IMR-90 (cell line): ENCODE measurements around the gene ARL6IP6. TPM values are rescaled to one million over a fixed set of nuclear protein-coding genes. Genes with fewer than 3 reads are reported as not detected.

ENCODE experiments used
- ATAC-seq: fragments of 200-7000 bp; cut with Tn5 transposase; 2 replicates; pipeline ENCODE4 v1.9.1; 2020; ENCODE audit warnings: low read depth, mild to moderate bottlenecking, moderate library complexity
- BruUV-seq: library from RNA; stranded (reverse); fragments of 400-500 nt; replicated peaks from 2 replicates; lab custom pipeline; 2021; lab: Mats Ljungman, UMichigan
- CTCF ChIA-PET: fragments of 300-600 bp; formaldehyde crosslinking; extraction: SDS; loops from one replicate; lab custom pipeline; 2021; ENCODE audit warnings: antibody characterized with exemption; lab: Yijun Ruan, JAX
- POLR2A ChIA-PET: fragments of 300-600 bp; sonication (Branson Sonifier 250); formaldehyde crosslinking; loops from one replicate; lab custom pipeline; 2022; ENCODE audit warnings: antibody characterized with exemption; ENCODE audit not compliant: unreplicated experiment; lab: Charles Lee
- DNase-seq: peaks from one replicate; pipeline ENCODE4 v3.0.0; 2013
- H2AFZ ChIP-seq: replicated peaks from 2 replicates; pipeline ENCODE3; 2013; ENCODE audit warnings: low read length, mild to moderate bottlenecking; ENCODE audit not compliant: poor library complexity
- H2AK5ac ChIP-seq: 2 replicates; pipeline ENCODE4 v1.6.1; 2013; ENCODE audit warnings: low read depth, low read length, inconsistent platforms
- H2AK9ac ChIP-seq: replicated peaks from 2 replicates; pipeline ENCODE3; 2013; ENCODE audit warnings: mild to moderate bottlenecking, low read depth, low read length, moderate library complexity; ENCODE audit not compliant: poor library complexity
- H2BK120ac ChIP-seq: 2 replicates; pipeline ENCODE4 v1.6.1; 2013; ENCODE audit warnings: low read depth, low read length, inconsistent platforms
- H2BK15ac ChIP-seq: 3 replicates; pipeline ENCODE4 v1.6.1; 2013; ENCODE audit warnings: low read depth, low read length, inconsistent platforms
- H2BK20ac ChIP-seq: 2 replicates; pipeline ENCODE4 v1.6.1; 2013; ENCODE audit warnings: low read depth, mild to moderate bottlenecking, inconsistent platforms, low read length, moderate library complexity
- H2BK5ac ChIP-seq: 2 replicates; pipeline ENCODE4 v1.6.1; 2013; ENCODE audit warnings: mild to moderate bottlenecking, low read depth, low read length, inconsistent platforms; ENCODE audit not compliant: poor library complexity, severe bottlenecking
- H3K14ac ChIP-seq: replicated peaks from 2 replicates; pipeline ENCODE4 v1.6.1; 2013; ENCODE audit warnings: low read depth, low read length, inconsistent platforms
- H3K18ac ChIP-seq: 2 replicates; pipeline ENCODE4 v1.6.1; 2013; ENCODE audit warnings: low read depth, low read length, control low read depth
- H3K23ac ChIP-seq: 2 replicates; pipeline ENCODE4 v1.6.1; 2013; ENCODE audit warnings: low read depth, low read length, inconsistent platforms
- H3K27ac ChIP-seq: 2 replicates; pipeline ENCODE4 v1.5.1; 2013; ENCODE audit warnings: mild to moderate bottlenecking, control low read depth, low read length; ENCODE audit not compliant: insufficient read depth
- H3K27me3 ChIP-seq: 2 replicates; pipeline ENCODE4 v1.6.1; 2013; ENCODE audit warnings: low read length; ENCODE audit not compliant: control insufficient read depth, insufficient read depth
- H3K36me3 ChIP-seq: 2 replicates; pipeline ENCODE4 v1.6.1; 2013; ENCODE audit warnings: low read length, mixed read lengths; ENCODE audit not compliant: control insufficient read depth, insufficient read depth
- H3K4ac ChIP-seq: 2 replicates; pipeline ENCODE4 v1.6.1; 2013; ENCODE audit warnings: low read depth, low read length, inconsistent platforms
- H3K4me1 ChIP-seq: 2 replicates; pipeline ENCODE4 v1.6.1; 2013; ENCODE audit warnings: low read length, mixed read lengths; ENCODE audit not compliant: control insufficient read depth, insufficient read depth
- H3K4me2 ChIP-seq: 2 replicates; pipeline ENCODE4 v1.6.1; 2013; ENCODE audit warnings: low read depth, mild to moderate bottlenecking, control low read depth, low read length, moderate library complexity
- H3K4me3 ChIP-seq: 2 replicates; pipeline ENCODE4 v1.5.1; 2013; ENCODE audit warnings: low read depth, mild to moderate bottlenecking, control low read depth, low read length, moderate library complexity; ENCODE audit not compliant: insufficient read depth
- H3K56ac ChIP-seq: 2 replicates; pipeline ENCODE4 v1.6.1; 2013; ENCODE audit warnings: low read length, inconsistent platforms; ENCODE audit not compliant: insufficient read depth; ENCODE audit errors: extremely low read depth
- H3K79me1 ChIP-seq, 2 experiments: 2 replicates each; pipeline ENCODE4 v1.6.1; 2013; ENCODE audit warnings: low read length in 2 of 2, inconsistent platforms in 1 of 2, low read depth in 1 of 2
- H3K9ac ChIP-seq: 2 replicates; pipeline ENCODE4 v1.6.1; 2013; ENCODE audit warnings: low read depth, low read length, control low read depth
- H3K9me1 ChIP-seq: 2 replicates; pipeline ENCODE4 v1.6.1; 2013; ENCODE audit warnings: low read length, inconsistent platforms; ENCODE audit not compliant: insufficient read depth
- H3K9me3 ChIP-seq: 2 replicates; pipeline ENCODE4 v1.6.1; 2013; ENCODE audit warnings: low read length; ENCODE audit not compliant: control insufficient read depth, insufficient read depth
- H4K20me1 ChIP-seq: 2 replicates; pipeline ENCODE4 v1.6.1; 2013; ENCODE audit warnings: low read length, inconsistent platforms; ENCODE audit not compliant: insufficient read depth
- H4K5ac ChIP-seq: 2 replicates; pipeline ENCODE4 v1.6.1; 2013; ENCODE audit warnings: mild to moderate bottlenecking, low read depth, low read length, control low read depth
- H4K8ac ChIP-seq, 2 experiments: 2 replicates each; pipeline ENCODE4 v1.6.1; 2013; ENCODE audit warnings: low read depth in 2 of 2, low read length in 2 of 2, control low read depth in 1 of 2, inconsistent platforms in 1 of 2
- H4K91ac ChIP-seq: 2 replicates; pipeline ENCODE4 v1.6.1; 2013; ENCODE audit warnings: low read depth, low read length, inconsistent platforms; ENCODE audit not compliant: insufficient read depth
- POLR2A ChIP-seq: IDR thresholded peaks from 2 replicates; pipeline ENCODE4 v1.6.1; 2012; ENCODE audit warnings: mild to moderate bottlenecking, low read depth, low read length
- RAD21 ChIP-seq: IDR thresholded peaks from 2 replicates; pipeline ENCODE4 v1.6.1; 2012; ENCODE audit warnings: low read length, improper control_type of control experiment
- WGBS, 2 experiments: methylation state at CpG; one replicate each; pipeline versions ENCODE4 v1.1.5 to v1.1.7; 2013; ENCODE audit warnings: missing lambda C conversion rate in 2 of 2; ENCODE audit not compliant: insufficient read length in 1 of 2; ENCODE audit errors: extremely low coverage in 2 of 2; 5-methylcytosine and 5-hydroxymethylcytosine counted together
- dilution Hi-C: fragments of 300-500 bp; cut with HindIII; formaldehyde crosslinking; loops from one replicate; pipeline ENCODE4 v1.14.3; 2018; ENCODE audit warnings: low sequenced_read_pairs; ENCODE audit not compliant: unreplicated experiment
- in situ Hi-C: fragments of 300-500 bp; cut with MboI; formaldehyde crosslinking; loops from 3 replicates; pipeline ENCODE4 v1.14.3; 2019; ENCODE audit warnings: low sequenced_read_pairs, inconsistent platforms, mixed read lengths
- intact Hi-C: fragments of 100-400 bp; cut with micrococcal nuclease; formaldehyde crosslinking; loops from 2 replicates; pipeline ENCODE4 v1.10.0; 2022
- polyA plus RNA-seq, 3 experiments: library from polyadenylated mRNA; depleted of rRNA; stranded (reverse); fragments of >200 nt; gene quantifications; 2 replicates each; pipeline ENCODE4 v1.2.3, GENCODE V29; 2012; ENCODE audit warnings: low replicate concordance in 1 of 3
- total RNA-seq: library from RNA; depleted of rRNA; stranded (reverse); fragments of >200 nt; gene quantifications from 2 replicates; pipeline ENCODE4 v1.2.3, GENCODE V29; 2012
- TF ChIP-seq, protein P1 (sequence below): conservative IDR thresholded peaks from 2 replicates; pipeline ENCODE4 v1.5.1; 2012; ENCODE audit warnings: mild to moderate bottlenecking, low read depth, low read length, improper control_type of control experiment
- TF ChIP-seq, protein P2 (sequence below): fragments of 150-350 bp; IDR thresholded peaks from 2 replicates; pipeline ENCODE4 v1.6.1; 2016; ENCODE audit warnings: low read depth, mild to moderate bottlenecking, low read length, moderate library complexity, borderline replicate concordance

ARL6IP6 gene
- total and polyA plus RNA-seq, 2 of the 4 experiments (the other 2 are of a cell fraction) = 4.1 to 14.7 TPM

DNA sequence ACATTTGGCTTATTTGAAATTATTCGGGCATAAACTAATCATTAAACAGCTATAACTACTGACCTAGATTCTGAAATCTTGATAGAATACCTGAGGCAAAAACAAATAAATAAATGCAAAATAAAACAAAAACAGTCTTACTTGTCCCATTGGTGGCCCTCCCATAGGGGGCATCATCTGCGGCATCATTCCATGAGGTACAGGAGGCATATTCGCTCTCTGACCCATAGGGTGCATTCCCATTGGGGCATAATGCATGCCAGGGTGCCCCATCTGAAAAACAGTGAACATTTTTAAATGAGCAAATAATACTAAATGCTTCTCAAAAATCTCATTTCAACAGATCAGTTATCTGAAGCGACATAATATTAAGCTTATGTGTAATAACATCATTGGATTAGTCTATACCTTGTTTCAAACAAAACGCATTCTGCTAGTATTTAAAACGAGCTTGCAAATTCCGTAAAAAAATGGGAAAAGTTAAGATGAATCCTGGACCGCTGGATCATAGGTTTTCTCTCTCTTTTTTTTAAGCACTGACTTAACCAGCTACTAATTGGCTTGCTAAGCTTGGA lies 2.5 kb upstream of the ARL6IP6 start:
- intact Hi-C loops = loop anchor here (2.0 kb wide), 1 partner anchor 539 kb away; no protein-coding TSS in a partner anchor
- H2BK15ac ChIP-seq = no peak overlapping the region
- no peak overlapping the region for H3K23ac ChIP-seq
- H4K91ac ChIP-seq = no peak overlapping the region
- no peak overlapping the region for H3K9ac ChIP-seq
- no TSS peak for BruUV-seq
- no peak overlapping the region for H3K18ac ChIP-seq
- no peak overlapping the region for H3K4ac ChIP-seq
- no peak overlapping the region for H3K56ac ChIP-seq
- no peaks in the 10 kb centered on the region for H3K9me3 ChIP-seq
- peaks cover 10 to 28% of the 10 kb centered on the region in 2 experiments; a peak in 3 of 4 replicates for H3K79me1 ChIP-seq
- 0% methylated on average over 1 of the region's 8 CpGs; no CpG with 5 or more reads in 1 of the 2 experiments for WGBS, 2 experiments
- H3K27me3 ChIP-seq = no peaks in the 10 kb centered on the region
- peaks cover 16% of the 10 kb centered on the region; the same call in 1 of the 2 replicates for H4K20me1 ChIP-seq
- TF ChIP-seq, protein P1, sequence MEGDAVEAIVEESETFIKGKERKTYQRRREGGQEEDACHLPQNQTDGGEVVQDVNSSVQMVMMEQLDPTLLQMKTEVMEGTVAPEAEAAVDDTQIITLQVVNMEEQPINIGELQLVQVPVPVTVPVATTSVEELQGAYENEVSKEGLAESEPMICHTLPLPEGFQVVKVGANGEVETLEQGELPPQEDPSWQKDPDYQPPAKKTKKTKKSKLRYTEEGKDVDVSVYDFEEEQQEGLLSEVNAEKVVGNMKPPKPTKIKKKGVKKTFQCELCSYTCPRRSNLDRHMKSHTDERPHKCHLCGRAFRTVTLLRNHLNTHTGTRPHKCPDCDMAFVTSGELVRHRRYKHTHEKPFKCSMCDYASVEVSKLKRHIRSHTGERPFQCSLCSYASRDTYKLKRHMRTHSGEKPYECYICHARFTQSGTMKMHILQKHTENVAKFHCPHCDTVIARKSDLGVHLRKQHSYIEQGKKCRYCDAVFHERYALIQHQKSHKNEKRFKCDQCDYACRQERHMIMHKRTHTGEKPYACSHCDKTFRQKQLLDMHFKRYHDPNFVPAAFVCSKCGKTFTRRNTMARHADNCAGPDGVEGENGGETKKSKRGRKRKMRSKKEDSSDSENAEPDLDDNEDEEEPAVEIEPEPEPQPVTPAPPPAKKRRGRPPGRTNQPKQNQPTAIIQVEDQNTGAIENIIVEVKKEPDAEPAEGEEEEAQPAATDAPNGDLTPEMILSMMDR = peak; percentile 44
- TF ChIP-seq, protein P2, sequence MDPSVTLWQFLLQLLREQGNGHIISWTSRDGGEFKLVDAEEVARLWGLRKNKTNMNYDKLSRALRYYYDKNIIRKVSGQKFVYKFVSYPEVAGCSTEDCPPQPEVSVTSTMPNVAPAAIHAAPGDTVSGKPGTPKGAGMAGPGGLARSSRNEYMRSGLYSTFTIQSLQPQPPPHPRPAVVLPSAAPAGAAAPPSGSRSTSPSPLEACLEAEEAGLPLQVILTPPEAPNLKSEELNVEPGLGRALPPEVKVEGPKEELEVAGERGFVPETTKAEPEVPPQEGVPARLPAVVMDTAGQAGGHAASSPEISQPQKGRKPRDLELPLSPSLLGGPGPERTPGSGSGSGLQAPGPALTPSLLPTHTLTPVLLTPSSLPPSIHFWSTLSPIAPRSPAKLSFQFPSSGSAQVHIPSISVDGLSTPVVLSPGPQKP = no peak
- no peak for TF ChIP-seq RAD21
- no peak for TF ChIP-seq POLR2A
- H2AK9ac ChIP-seq = no peak overlapping the region
- dilution Hi-C loops = no loop called here
- no peak overlapping the region for H2AFZ ChIP-seq
- peaks cover 3% of the 10 kb centered on the region; the same call in 1 of the 2 replicates for H3K4me1 ChIP-seq
- H4K8ac ChIP-seq = no peak overlapping the region
- in situ Hi-C loops = no loop called here
- H3K9me1 ChIP-seq = no peaks in the 10 kb centered on the region
- CTCF ChIA-PET = interaction anchor here (1.0 to 1.9 kb wide), 2 partner anchors 15 to 19 kb away, joined by 3 to 5 read pairs; no protein-coding TSS in a partner anchor
- H3K14ac ChIP-seq = no peak overlapping the region
- peak overlapping the region; percentile 90 for H3K4me2 ChIP-seq
- H2BK20ac ChIP-seq = no peak overlapping the region
- H3K4me3 ChIP-seq = peak overlapping the region; percentile 92
- no peak overlapping the region for H2BK5ac ChIP-seq
- POLR2A ChIA-PET = no interaction called here
- no peak overlapping the region for H4K5ac ChIP-seq
- H2AK5ac ChIP-seq = no peak overlapping the region
- H2BK120ac ChIP-seq = no peak overlapping the region
- ATAC-seq = no peak
- peak; percentile 5 for DNase-seq
- no peak overlapping the region for H3K27ac ChIP-seq
- peaks cover 5% of the 10 kb centered on the region; the same call in 1 of the 2 replicates for H3K36me3 ChIP-seq
